HL-60/S4 (cell line): ENCODE measurements around the gene SLC39A5.

Experiments
- in situ Hi-C: fragments of 300-500 bp; cut with MboI; formaldehyde crosslinking; loops from 2 replicates; pipeline ENCODE4 v1.14.3; 2022; ENCODE audit warnings: low sequenced_read_pairs

Gene SLC39A5

DNA sequence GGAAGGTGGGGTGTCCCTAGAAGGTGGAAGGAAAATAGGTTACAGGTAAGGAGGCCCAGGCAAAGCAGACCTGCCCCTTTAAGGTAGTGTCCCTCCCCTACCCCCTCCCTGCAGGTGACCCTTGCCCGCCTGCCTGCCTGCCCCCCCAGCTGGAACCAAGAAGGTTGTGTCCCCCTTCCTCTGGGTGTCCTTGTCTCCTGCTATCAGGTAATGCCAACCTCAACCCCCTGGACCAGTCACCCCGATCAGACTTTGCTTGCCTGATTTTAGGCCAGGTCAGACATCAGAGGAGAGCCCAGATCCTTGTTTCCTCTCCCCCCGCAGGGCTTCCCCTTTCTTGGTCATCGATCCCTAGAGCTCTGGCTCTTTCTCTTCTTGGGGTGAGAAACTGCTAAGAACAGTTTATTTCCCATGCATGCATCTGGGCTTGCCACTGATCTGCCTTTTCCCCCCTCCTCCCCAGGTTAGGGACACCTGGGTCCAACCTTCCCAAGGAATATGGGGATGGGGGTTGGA is at the start of gene SLC39A5:
SLC39A5 (plus strand) TSS at position 136 of the 516 bp plus-strand sequence. CDS start 1,224 bp downstream, outside the sequence.
- in situ Hi-C loops = no loop called here

DNA sequence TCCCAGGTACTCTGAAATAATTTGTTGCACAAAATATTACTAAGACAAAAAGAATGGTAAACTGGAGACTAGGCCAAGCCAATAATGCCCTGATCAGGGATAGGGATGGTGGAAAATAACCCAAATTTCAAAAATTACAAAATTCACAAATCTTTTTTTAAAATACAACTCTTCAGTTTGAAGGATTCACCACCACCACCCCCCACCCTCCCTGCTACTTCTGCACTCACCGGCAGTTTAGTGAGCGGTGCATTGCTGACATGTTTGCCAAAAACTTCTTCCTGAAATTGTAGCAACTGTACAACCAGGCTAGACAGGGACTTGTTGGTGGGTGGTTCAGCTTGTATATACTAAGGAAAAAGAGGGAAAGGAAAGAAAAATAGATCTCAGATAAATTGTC is 42.9 kb upstream of the SLC39A5 start:
- in situ Hi-C loops = no loop called here

DNA sequence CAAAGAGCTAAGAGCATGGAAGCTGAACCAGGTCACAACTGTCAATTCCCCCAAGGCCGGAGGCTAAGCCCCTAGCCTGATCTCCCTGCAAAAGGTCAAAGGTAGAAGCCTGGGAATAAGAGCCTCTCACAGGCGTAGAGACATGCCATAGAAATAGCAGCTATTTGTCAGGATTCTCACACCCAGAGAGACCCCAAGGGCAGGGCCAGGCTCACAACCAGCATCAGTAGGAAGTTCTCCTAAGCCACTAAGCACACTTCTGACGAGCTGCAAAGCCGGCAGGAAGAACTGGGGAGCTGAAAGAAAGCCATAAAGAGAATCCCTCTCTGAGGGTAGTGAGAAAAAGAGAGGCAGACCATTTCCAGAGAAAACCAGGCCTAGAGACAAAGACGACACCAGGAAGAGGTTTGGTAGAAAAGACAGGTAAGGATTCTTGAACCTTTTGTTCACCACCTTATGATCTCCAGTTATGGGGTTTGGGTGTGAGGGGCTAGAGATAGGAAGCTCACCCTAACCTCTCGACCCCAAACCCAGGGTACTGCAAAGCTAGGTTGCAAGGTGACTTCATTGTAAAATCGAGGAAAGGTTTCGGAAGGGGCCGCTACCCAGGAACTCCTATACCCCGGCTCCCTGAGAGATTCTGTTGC is 41.6 kb upstream of the SLC39A5 start:
- in situ Hi-C loops = no loop called here

DNA sequence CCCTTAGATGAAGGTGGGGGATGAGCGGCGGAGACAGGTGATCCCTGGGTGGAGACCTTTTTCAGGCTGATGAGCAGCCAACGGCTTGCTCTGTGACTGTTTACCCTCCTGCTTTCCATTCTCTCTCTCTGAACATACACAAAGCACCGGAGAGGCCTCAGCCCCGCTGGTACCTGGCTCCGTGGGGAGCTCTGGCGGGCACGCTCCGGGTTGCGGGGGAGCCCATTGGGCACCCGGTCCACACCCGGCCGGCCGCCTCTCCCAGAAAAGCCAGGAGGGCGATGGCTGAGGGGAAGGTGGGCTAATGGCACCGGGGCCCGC is 41.1 kb upstream of the SLC39A5 start:
- in situ Hi-C loops = no loop called here

DNA sequence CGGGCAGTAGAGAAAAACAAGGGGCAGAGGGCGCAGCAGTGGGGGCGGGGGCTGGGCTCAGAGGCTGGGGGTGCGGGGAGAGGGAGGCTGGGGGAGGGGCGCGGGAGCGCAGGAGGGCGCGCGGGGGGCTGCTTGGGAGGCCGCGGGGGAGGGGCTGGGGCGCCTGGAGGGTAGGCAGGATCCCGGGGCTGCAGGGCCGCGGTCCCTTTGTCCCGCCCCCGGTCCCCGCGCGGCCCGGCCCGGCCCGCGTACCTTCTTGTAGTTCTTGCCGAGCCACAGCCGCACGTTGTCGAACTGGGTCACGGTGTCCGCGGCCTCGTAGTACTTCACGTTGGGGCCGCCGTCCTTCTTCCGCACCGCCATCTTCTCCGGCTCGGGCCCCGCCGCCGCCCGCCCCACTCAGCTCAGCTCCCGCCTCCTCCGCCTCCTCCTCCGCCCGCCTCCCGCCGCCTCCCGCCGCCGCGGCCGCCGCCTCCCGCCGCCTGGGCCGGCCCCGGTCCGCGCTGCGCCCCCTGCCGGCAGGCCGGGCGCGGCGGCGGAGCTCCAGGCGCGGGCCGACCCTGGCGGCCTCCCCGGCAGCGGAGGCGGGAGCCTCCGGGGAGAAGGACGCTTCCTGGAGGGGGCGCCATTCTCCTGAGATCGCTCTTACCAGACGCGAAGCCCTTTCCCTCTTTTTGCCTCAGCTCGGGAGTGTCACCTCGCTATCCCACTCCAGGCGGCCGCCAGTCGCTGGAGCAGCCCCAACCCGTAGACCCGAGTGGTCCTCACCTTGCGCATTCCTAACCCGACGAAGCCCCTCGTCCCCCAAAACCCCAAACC is 40.5 kb upstream of the SLC39A5 start, which contains the start of gene SMARCC2:
SMARCC2 (minus strand) TSS at position 385 of the 819 bp plus-strand sequence; CDS start at position 363, 22 bp downstream.
- in situ Hi-C loops = no loop called here

GRCh38 chr12:56189918-56190694 is 39.7 kb upstream of the SLC39A5 start:
- in situ Hi-C loops = loop anchor here (10.0 kb wide), 1 partner anchor 275 kb away; the partner anchor contains the start of gene SPRYD4

DNA sequence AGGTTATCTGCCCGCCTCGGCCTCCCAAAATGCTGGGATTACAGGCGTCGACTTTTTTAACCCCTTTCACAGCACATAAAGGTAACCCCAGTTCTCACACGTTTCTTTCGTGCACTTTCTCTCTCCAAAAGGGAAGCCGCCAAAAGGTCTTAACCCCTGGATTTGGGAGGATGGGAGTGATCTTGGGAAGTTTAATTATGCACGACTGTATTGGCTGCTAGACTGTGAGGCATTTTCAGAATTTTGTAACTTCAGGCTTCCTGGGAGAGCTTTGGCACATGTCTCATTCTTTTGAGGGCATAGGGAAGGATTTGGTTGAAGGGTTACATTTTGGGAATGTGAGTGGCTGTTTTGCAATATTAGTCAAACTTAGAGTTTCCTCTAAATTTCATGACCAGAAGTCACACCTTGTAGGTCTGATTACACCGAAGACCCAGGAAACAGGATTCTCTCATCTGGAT is 39.1 kb upstream of the SLC39A5 start:
- in situ Hi-C loops = loop anchor here (10.0 kb wide), 1 partner anchor 274 kb away; the partner anchor contains the start of gene SPRYD4

DNA sequence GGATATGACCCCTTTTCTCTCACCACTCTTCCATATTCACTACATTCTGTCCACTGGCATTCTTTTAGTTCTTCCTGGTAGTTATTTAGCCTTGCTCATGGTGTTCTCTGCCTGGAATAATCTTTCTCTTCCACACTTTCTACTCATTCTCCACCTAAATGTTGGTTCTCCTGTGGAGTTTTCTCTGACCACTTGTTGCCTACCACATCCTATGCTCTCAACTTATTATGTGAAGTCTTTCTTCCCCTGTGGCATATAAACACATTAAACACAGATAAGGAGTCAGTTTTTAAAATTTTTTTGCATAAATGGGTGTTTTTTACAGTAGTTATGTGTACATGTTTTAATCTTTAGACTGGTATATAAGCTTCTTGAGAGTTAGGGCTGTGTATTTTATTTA is 37.3 kb upstream of the SLC39A5 start:
- in situ Hi-C loops = loop anchor here (10.0 kb wide), 1 partner anchor 272 kb away; the partner anchor contains the start of gene SPRYD4

DNA sequence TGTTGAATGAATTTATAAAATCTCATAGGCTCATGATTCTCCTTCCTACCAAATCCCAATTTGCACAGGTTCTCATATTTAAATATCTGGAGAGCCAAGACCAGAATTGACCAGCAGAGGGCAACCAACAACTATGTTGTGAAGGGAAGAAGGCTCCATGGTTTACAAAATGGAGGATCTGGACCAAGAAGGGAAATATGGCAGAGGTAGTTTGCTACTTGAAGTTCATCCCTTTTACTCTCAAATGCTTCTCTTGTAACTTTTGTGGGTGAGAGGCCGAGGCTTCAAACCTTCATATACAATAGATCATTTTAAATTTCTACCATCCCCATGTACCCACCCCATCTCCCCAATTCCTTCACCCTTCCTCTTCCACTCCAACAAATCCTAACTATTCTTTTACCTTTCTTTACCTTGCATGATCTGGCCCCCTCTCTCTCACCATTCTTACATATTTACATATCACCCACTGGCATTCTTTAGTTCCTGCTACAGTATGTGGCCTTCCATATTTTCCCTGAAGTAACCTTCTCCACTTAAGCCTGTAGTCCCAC is 36.7 kb upstream of the SLC39A5 start:
- in situ Hi-C loops = loop anchor here (10.0 kb wide), 1 partner anchor 272 kb away; the partner anchor contains the start of gene SPRYD4

DNA sequence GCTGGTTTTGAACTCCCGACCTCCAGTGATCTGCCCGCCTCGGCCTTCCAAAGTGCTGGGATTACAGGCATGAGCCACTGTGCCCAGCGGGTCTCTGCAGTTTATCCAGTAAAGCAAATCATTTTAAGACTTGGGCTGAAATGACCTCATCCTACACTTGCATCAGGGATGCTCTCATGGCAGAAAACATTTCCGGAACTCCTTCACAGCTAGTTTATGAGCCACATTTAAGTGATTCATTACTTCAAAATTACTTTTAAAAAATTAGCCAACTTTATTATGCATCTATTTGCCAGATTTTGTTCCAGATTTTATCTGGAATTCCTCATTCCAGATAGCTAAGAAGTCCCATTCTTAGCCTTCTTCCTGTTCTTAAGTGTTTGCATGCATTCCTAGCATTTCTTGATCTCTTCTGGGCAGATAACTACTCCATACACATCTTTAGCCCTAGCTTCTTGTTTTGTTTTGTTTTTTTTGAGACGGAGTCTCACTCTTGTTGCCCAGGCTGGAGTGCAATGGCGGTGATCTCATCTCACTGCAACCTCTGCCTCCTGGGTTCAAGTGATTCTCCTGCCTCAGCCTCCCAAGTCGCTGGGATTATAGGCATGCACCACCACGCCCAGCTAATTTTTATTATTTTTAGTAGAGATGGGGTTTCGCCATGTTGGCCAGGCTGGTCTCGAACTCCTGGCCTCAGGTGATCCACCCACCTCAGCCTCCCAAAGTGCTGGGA is 32.9 kb upstream of the SLC39A5 start:
- in situ Hi-C loops = loop anchor here (10.0 kb wide), 1 partner anchor 268 kb away; the partner anchor contains the start of gene SPRYD4

DNA sequence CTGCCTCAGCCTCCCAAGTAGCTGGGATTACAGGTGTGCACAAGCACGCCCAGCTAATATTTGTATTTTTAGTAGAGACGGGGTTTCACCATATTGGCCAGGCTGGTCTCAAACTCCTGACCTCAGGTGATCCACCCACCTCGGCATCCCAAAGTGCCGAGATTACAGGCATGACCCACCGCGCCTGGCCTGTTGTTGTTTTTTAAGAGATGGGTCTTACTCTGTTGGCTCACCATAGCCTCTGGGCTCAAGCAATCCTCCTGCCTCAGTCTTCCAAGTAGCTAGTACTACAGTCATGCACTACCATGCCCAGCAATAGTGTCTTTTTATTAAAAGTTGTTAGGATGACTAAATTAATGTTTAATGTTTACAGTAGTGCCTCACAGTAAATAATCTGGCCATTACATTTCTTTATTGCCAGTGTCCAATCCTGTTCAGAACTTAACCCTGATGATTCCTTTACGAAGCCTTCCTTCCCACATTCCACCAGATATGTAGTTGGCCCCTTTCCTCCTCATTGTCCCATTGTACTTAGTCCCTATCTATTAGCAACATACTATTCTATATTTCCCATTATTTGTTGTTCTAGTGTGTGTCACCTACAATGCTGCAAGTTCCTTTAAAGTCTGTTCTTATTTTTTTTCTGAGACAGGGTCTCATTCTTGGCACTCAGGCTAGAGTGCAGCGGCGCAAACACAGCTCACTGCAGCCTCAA is 31.8 kb upstream of the SLC39A5 start:
- in situ Hi-C loops = loop anchor here (10.0 kb wide), 1 partner anchor 267 kb away; the partner anchor contains the start of gene SPRYD4

GRCh38 chr12:56198836-56199235 is 31.0 kb upstream of the SLC39A5 start:
- in situ Hi-C loops = loop anchor here (10.0 kb wide), 1 partner anchor 266 kb away; the partner anchor contains the start of gene SPRYD4

GRCh38 chr12:56202366-56202765 is 27.5 kb upstream of the SLC39A5 start:
- in situ Hi-C loops = no loop called here

GRCh38 chr12:56202838-56203237 is 27.0 kb upstream of the SLC39A5 start:
- in situ Hi-C loops = no loop called here

- in situ Hi-C loops = no loop called here
Observed at GRCh38 chr12:56204275-56204674, 25.6 kb upstream of the SLC39A5 start.

DNA sequence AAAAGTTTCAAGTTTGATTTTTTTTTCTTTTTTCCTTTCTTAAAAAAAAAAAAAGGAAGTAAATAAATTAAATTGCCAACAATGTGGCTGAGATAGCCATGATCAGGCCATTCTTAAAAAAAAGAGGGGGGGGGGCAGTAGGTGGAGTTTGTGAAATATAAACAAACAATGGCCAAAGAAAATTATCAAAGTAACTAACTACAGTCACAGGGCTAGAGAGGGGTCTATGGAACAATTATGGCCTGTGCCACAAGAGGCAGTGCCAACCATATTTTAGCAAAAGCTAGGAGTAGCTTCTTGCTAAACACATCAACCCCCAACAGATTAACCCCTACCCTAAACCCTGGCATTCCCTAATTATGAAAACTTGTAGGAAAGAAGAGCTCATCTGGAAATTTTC is 24.4 kb upstream of the SLC39A5 start:
- in situ Hi-C loops = no loop called here

- in situ Hi-C loops = no loop called here
Observed at GRCh38 chr12:56206452-56207166, 23.2 kb upstream of the SLC39A5 start.

DNA sequence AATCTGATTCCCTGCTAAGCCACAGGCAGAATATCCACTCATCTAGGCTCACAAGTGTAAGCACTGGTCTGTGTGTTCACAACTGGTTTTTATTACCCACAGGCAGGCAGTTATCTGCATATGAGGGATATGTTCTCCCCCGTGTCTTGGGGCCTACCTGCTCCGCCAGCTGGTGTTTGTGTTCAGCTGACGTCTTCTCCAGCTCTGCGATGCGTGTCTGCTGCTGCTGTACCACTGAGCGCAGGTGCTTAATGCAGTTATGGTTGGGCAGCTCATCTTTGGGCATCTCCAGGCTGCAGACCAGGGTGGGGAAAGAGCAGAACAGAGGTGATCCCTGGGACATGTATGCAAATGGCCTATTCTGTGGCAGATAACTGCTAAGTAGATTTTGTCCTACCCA is 21.8 kb upstream of the SLC39A5 start:
- in situ Hi-C loops = no loop called here
